Superior temporal gyrus (tissue), 1 donor: ENCODE data around the gene RND1.

Experiments
- DNase-seq: peaks from one replicate; pipeline ENCODE4 v3.0.0-alpha.2; 2016; ENCODE audit errors: extremely low spot score

RND1 gene

DNA sequence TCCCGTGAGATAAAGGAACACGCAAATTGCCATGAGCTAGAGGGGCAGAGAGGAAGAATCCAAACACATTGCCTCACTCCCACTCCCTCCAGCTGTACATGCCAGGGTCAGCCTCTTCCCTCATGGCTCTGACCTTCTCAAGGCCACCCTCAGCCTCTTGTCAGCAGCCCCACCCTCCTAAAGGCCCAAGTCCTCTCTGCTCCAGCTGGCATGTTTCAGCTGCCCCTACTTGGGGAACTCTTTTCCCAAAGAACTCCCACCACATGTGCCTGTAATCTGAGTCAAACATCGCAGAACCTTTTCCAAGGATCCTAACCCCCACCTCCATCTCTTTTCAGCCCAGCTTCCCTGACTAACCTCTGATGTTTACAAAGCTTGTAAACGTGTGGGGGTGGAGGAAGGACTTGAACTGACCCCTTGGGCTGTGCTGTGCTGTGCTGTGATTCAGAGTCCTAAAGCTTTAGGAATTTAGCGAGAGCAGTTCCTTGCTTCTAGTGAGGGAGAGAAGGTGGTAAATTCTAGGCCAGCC, 54.7 kb downstream of the RND1 start:
- no peak for DNase-seq

GRCh38 chr12:48807981-48808380, 57.7 kb downstream of the RND1 start:
- DNase-seq: no peak
